Measurements from ENCODE around the gene PRKAR1B. TPM values are rescaled to one million over a fixed set of nuclear protein-coding genes. Genes with fewer than 3 reads are reported as not detected.

The PRKAR1B gene
- total and polyA plus RNA-seq, 8 donors: 16.3 to 43.5 (median 37.6) TPM

Other genes starting within 250 kb of the PRKAR1B start
- gene PDGFA, start 207.4 kb downstream of the PRKAR1B start, total RNA-seq: 10 to 100 TPM; 29.1 to 69.4 TPM
- gene PDGFA, start 207.4 kb downstream of the PRKAR1B start, polyA plus RNA-seq (ENCODE audit: insufficient read length in 6 of 6): 10 to 100 TPM; 25.9 to 49.6 (median 36.3) TPM
- gene DNAAF5, start 582 bp downstream of the PRKAR1B start, total RNA-seq: 10 to 100 TPM; 19.9 to 28.3 TPM
- 10 to 100 TPM; 24.6 to 30.6 (median 26.2) TPM for gene DNAAF5, start 582 bp downstream of the PRKAR1B start, polyA plus RNA-seq (ENCODE audit: insufficient read length in 6 of 6)
- 100 to 1,000 TPM; 101 to 109 TPM for gene SUN1, start 105.2 kb upstream of the PRKAR1B start, total RNA-seq
- gene SUN1, start 105.2 kb upstream of the PRKAR1B start, polyA plus RNA-seq (ENCODE audit: insufficient read length in 6 of 6): 100 to 1,000 TPM; 137 to 182 (median 159) TPM
- 10 to 100 TPM; 30.1 to 31.6 TPM for gene GET4, start 149.3 kb upstream of the PRKAR1B start, total RNA-seq
- 10 to 100 TPM; 25.0 to 39.0 (median 31.1) TPM for gene GET4, start 149.3 kb upstream of the PRKAR1B start, polyA plus RNA-seq (ENCODE audit: insufficient read length in 6 of 6)
- gene ADAP1, start 227.4 kb upstream of the PRKAR1B start, total RNA-seq: 10 to 100 TPM; 25.8 to 35.1 TPM
- 1 to 10 TPM; 5.1 to 8.7 (median 7.6) TPM for gene ADAP1, start 227.4 kb upstream of the PRKAR1B start, polyA plus RNA-seq (ENCODE audit: insufficient read length in 6 of 6)
- gene COX19, start 248.3 kb upstream of the PRKAR1B start, total RNA-seq: 10 to 100 TPM in 1 of 2 donors, 1 to 10 TPM in 1; 9.1 to 10.8 TPM
- 10 to 100 TPM; 13.1 to 18.1 (median 16.7) TPM for gene COX19, start 248.3 kb upstream of the PRKAR1B start, polyA plus RNA-seq (ENCODE audit: insufficient read length in 6 of 6)